Measurements from ENCODE around the gene USP11. TPM values are rescaled to one million over a fixed set of nuclear protein-coding genes. Genes with fewer than 3 reads are reported as not detected.

The USP11 gene
- total and polyA plus RNA-seq, 2 donors from 2014 or later: 30.9 to 91.6 TPM

Other genes starting within 250 kb of the USP11 start
- 11.9 TPM for gene RGN, start 154.6 kb upstream of the USP11 start, total RNA-seq
- 89.1 TPM for gene RGN, start 154.6 kb upstream of the USP11 start, polyA plus RNA-seq (ENCODE audit: insufficient read depth, low read depth, low replicate concordance)
- gene NDUFB11, start 88.3 kb upstream of the USP11 start, total RNA-seq: 70.7 TPM
- gene NDUFB11, start 88.3 kb upstream of the USP11 start, polyA plus RNA-seq (ENCODE audit: insufficient read depth, low read depth, low replicate concordance): 215 TPM
- 31.7 TPM for gene RBM10, start 87.8 kb upstream of the USP11 start, total RNA-seq
- 27.5 TPM for gene RBM10, start 87.8 kb upstream of the USP11 start, polyA plus RNA-seq (ENCODE audit: insufficient read depth, low read depth, low replicate concordance)
- 218 TPM for gene UBA1, start 39.2 kb upstream of the USP11 start, total RNA-seq
- 155 TPM for gene UBA1, start 39.2 kb upstream of the USP11 start, polyA plus RNA-seq (ENCODE audit: insufficient read depth, low read depth, low replicate concordance)
- gene CDK16, start 14.3 kb upstream of the USP11 start, total RNA-seq: 96.1 TPM
- gene CDK16, start 14.3 kb upstream of the USP11 start, polyA plus RNA-seq (ENCODE audit: insufficient read depth, low read depth, low replicate concordance): 89.1 TPM
- 0.57 TPM for gene ZNF157, start 137.6 kb downstream of the USP11 start, total RNA-seq
- gene ZNF157, start 137.6 kb downstream of the USP11 start, polyA plus RNA-seq (ENCODE audit: insufficient read depth, low read depth, low replicate concordance): 0.17 TPM